GM19023 (cell line): ENCODE data around the gene CFAP58.
"Not testable (repeated sequence)": the region's sequence is repeated elsewhere in the genome, so short reads cannot be mapped to it uniquely, and the experiment has no call there.

ENCODE experiments used
- ATAC-seq: cut with Tn5 transposase; IDR thresholded peaks from one replicate; pipeline ENCODE4 v1.9.1; 2021; ENCODE audit warnings: mild to moderate bottlenecking, moderate library complexity; ENCODE audit not compliant: unreplicated experiment

The CFAP58 gene

DNA sequence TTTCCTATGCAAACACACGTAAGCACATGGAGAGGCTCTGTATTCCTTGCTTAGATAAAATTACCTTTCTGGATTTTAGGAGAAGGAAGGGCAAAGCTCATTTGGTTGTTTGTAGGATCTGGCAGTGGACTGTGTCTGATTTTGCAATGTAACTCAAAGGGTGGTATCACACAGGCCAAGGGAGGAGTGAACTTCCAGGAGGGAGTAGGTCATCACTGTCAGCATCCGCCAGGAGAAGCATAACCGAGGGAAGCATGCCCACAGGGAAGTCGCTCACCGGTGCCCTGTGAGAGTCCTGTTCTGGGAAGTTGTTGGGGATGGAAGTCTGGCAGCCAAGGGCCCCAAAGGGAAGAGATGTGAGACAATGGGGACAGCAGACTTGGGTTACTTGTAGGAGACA, 74.4 kb downstream of the CFAP58 start:
- ATAC-seq: no peak

DNA sequence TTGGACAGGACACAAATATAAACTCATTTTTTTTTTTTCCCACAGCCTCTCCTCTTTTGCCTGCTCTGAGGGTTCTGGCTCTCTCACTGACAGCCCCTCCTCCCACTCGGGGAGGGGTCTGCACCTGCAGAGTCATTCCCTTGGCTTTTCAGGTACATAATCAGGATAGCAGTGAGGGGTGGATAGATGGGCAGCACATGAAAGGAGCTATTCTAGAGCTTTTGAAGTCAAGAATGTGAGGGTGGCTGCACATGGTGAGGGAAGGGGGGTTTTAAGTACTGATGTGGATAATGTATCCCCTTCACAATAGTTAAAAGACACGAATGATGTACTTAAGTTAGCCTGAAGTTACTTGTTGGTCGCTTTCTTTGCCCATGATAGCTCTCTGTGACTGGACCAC, 76.2 kb downstream of the CFAP58 start:
- ATAC-seq: no peak

DNA sequence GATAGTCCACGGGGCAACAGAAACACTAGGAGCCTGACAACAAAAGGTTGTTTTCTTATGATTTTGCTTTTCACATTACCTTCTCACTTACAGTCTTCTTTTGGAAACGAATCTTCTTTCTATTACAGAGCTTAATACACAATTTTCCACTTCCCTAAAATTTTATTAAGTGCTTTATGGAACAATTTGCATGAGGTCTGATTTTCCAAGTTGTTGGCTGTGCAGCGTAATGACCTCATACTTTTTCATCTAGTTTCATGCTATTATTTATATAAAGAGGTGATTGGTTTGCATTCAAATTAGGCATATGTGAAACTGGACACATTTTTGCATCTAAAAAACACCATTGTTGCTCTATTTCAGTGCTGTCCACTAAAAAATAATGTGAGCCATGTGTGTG, 76.7 kb downstream of the CFAP58 start:
- ATAC-seq: no peak

DNA sequence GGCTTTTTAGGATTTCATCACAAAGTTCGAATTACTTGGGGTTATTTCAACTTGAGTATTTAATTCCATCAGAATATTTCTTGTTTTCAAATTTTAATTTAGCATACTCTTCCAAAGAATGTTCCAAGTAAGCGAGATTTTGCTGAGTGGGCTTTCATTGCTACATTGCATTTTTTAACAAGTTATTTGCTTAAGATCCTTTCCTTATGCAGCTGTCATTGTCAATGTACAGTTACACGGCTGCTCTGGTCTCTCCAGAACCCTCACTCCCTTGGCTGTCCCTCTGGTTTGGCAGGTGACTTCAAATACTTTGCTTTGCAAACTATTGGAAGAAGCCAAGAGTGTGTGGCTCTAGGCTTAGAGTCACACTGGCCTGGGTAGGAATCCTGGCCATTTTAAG, 80.0 kb downstream of the CFAP58 start:
- ATAC-seq: no peak

DNA sequence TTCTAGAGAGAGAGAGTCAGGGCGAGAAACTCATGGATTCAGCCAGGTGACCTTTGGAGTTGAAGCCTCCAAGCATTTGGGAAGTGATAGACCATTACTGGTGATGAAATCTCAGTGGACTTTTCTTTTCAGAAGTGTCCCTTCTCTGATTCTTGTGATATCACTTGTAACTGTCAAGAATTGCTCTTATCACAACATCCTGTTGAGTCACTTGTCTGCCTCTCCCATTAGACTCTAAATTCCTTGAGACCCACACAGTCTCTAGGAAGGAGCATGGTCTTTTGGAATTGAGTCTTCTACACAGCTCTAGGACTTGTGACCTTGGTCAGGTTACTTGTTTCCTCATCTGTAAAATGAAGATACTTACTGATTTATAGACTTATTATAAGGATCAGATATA, 81.0 kb downstream of the CFAP58 start:
- ATAC-seq: no peak

DNA sequence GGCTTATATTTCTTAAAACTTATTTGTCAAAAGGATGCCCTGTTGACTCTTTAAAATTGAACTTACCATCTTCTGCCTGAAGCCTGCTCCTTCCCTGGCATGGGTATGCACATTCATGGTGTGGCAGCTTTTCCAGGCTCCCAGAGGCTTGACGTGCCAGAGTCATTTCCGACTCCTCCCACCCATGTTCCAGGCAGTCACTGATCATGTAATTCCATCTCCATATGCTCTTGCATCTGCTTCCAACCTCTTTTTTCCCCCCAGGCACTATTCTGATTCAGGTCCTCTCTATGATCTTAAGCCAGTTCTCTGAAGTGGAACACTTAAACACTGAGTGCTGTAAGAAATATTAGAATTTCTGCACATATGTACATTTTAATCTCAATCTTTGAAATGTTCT, 82.2 kb downstream of the CFAP58 start:
- ATAC-seq: no peak

DNA sequence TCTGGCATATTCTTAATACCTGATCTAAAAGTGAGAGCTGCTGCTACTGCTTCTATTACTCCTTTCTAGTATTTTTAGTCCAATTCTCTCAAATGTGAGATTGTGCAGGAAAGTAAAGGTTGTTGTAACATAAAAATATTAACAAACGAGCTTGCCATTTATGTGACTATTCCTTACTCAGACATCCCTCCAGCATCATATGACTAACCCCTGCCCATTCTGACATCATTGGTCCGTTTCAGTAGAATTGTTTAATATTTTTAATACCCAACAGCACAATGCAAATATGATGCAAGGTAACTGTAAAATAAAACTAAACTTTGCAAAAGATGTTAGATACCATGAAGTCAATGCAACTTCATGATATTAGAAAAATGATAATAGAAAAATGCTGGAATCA, 83.6 kb downstream of the CFAP58 start:
- no peak for ATAC-seq

DNA sequence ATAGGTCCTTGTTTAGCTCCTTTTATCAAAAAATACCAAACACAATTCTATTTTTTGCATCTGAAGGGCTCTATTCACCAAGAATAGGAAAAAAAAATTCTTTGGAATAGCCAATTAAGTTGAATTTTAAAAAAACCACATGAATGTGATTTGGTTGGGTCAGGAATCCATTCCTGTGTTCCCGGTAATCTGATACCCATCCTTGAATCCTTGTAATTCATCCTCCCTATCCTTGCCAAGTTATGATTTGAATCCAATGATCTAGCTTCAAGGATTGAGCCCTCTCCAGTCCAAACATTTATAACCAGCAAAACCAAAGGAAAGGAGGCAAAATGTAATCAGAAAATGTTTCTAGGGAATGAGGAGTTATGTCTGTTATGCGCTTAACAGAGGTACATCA, 86.6 kb downstream of the CFAP58 start:
- ATAC-seq: no peak

DNA sequence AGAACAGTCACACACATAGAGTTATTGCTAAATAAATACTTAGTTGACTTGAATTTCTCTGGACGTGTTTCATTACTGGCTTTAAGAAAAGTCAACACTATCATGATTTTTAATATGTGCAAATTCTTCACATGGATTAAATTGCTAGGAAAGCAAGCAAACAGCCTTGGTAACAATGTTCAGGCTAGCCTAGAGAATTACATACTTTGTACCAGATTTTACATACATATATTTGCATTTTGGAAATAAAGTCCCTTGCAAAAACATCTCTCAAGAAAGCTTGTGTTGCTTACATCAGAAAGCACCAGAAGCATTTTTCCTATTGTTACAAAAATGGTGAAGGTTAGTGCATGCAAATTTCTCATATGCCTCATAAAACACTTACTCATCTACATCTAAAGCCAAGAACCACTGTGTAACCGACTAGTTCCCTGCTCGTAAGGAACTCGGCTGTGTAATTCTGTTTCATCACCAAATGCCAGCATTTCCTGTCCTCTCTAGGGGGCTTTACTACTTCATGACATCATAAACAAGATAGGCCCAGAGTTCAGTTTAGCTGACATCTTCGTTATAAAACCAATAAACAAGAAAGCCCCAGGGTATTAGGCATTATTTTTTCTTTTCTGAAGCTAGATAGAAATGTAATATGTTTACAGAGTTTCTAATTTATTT, 87.8 kb downstream of the CFAP58 start:
- no peak for ATAC-seq

DNA sequence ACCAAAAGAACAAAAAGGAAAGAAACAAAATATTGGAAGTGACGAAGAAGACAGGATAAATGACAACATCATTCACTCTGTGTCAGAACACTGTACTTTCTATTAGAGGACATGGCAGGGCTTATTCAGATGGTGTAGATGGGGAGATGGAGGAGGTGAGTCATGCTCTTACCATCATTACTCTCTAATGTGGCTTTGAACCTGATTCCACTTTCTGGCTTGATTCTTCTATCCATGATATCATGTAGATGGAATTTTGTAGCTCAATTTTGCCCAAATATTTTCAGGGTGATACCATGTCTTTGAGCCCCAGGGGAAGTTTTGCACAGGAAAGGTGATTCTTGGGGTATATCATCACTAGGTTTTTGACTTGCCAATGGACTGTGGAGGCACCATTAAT, 91.7 kb downstream of the CFAP58 start:
- ATAC-seq: no peak

DNA sequence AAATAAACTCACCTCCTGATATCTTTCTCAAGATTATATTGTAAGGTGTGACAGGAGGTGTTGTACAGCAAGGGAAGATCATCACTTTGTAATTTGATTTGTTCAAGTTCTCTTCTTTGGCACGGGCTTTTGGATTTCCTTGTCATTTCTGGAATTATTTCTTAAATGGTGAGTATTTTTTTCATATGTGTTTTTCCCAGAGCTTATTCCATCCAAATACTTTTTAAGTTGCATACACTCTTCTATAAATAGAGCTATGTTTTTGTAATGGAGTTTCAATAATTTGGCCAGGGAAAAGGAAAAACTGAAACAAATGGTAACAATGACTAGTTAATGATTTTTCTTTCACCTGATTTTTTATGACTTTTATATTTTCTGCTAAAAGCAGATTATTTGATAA, 92.5 kb downstream of the CFAP58 start:
- ATAC-seq: no peak

DNA sequence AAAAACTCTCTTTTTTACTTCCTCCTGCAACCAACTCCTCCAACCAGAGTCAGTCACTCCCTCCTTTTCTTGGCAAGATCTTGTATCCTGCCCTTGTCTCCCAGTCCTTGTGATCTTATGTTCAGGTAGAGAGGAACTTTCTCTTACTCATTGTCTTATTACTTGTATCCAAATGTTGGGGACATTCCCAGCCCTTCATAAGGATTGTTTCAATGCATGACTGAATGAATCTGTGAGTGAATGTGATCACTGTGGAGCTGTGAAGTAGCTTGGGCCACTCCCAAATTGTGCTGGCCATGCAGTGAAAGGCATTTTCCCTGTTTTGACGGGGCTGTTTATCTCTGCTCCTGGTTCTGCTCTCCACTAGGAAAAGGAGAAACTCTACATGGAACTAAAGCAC, 93.7 kb downstream of the CFAP58 start:
- no peak for ATAC-seq

DNA sequence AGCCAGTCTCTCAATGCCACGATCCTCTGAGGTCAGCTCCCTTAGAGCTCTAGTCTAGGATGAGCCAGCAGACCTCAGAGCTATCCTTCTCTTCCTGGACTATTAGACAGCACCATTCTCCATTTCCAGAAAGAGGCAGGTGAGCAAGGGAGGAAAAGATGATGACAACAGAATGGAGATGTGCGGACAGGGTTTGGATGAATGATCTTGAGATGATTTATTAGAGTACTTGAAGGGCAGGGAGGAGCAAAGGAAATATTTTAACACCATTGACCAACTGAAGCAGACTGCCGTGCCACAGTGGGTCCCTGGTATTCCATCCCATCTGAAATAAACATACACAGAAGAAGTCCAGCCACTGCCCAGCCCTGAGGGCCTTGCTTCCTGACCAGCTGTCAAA, 94.3 kb downstream of the CFAP58 start:
- no peak for ATAC-seq

DNA sequence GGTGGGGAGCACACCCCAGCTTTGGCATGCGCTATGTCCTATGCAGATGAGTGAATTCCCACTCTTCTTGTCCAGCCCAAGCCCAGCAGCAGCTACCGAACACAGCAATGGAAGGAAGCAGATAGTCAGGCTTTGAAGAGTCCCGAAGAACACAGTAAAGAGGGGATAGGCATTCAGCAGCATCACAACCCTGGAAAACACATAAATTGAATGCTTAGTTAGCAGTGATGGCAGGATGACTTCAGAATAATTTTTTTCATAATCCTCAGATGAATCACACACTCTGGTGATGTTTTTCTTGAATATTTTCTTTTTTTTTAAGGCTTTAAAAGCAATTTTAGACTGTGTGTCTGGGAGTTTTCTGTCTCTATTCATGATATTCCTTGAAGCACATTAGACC, 95.8 kb downstream of the CFAP58 start:
- ATAC-seq: no peak

DNA sequence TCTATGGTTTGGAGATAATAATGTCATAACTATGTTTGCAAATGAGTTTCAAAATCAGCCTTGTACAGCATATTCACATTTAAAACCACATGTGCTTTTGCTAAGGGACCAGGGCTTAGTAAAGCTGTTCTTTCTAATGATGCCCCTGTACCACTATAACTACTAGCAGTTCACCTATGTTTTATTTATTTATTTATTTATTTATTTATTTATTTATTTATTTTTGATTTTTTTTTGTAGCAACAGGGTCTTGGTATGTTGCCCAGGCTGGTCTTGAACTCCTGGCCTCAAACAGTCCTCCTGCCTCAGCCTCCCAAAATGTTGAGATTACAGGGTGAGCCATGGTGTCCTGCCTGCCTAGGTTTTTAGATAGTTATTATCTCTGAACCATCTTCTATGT, 96.9 kb downstream of the CFAP58 start:
- no peak for ATAC-seq

DNA sequence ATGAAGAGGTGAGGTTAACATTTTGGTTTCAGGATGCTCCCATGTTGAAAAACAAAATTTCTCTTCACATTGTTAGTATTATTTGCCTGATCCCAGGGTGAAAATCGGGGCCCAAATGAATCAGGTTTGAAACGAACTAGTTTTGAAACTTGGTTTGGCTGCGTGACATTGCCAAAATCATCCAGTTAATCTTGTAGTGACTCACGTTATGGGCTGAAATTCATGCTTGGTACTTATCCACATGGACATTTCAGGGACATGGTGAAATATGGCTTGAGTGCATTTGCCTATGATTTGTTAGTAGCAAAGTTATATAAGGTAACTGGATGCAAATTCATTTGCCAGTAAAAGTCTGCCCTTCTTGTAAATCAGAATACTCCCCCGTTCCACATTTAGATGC, 97.3 kb downstream of the CFAP58 start:
- ATAC-seq: no peak

DNA sequence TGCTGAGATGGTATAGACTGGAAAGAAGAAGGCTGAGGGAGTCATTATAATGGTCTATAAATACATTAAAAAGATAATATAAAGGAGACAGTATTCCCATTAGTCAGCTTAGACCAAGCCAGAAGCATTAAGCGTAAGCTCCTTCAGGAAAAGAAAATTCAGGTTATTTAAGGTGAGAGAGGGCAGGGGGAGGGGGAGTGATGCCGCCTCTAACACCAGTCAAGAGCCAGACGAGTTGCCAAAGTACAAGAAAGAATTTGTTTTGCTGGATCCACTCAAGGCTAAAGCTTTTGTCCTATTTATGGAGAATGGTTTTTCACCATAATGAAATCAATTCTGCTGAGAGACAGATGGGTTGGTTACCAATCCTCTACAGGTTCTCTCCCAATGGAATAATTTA, 99.3 kb downstream of the CFAP58 start:
- no peak for ATAC-seq

DNA sequence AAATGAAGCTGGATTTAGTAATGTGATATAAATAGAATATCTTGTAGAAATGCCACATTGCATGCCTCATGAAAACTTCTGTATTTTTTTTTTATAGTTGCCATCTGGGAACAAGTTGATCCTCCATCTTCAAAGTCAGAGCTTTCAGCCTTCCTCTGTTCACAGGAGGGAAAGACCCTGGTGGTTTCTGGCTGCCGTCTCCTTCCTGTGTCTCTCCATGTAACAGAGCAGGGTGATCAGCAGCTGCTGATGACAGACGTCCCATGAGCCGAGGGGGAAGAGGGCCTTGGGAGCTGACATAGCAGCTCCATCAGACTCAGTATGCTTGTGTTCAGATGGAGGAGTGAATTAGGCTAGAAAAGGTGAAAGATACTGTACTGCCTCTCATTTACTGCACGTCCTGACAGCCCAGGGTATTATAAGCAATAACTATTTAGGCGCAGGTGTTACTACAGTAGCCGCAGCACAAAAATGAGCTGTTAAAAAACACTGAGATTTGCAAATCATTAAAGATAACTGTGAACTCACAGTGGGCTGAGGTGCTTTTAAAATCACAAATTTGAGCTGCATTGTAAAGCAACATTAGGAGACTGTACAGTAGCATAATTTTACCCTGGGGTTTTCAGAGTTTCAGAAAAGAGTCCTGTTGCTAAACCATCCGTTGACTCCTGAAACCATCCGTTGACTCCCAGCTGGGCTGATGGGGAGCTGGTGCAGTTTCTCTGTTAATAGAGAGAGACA, 103.3 kb downstream of the CFAP58 start:
- no peak for ATAC-seq

DNA sequence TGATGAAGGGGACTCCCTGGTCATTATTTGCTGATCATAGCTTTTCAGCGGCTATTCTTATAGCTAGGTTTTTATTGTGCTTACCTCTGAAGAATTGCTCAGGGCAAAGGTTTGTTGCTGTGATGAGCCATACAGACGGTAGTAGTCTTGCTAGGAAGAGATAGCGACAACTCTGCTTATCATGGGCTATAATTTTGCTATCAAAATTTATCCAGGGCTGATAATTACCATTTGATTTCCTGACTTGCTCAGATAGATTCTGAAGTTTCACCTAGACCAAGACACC, 103.9 kb downstream of the CFAP58 start:
- no peak for ATAC-seq

DNA sequence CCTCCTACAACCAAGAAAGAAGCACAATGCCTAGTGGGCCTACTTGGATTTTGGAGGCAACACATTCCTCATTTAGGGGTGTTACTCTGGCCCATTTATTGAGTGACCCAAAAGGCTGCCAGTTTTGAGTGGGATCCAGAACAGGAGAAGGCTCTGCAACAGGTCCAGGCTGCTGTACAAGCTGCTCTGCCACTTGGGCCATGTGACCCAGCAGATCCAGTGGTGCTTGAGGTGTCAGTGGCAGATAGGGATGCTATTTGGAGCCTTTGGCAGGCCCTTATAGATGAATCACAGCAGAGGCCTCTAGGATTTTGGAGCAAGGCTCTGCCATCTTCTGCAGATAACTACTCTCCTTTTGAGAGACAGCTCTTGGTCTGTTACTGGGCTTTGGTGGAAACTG, 111.9 kb downstream of the CFAP58 start:
- not testable (repeated sequence) for ATAC-seq

DNA sequence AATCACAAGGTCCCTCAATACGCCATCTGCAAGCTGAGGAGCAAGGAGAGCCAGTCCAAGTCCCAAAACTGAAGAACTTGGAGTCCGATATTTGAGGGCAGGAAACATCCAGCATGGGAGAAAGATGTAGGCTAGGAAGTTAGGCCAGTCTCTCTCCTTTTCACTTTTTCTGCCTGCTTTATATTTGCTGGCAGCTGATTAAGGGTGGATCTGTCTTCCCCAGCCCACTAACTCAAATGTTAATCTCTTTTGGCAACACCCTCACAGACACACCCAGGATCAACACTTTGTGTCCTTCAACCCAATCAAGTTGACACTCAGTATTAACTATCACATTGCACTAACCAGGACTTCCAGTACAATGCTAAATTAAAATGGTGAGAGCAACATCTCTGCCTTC, 115.2 kb downstream of the CFAP58 start:
- not testable (repeated sequence) for ATAC-seq

DNA sequence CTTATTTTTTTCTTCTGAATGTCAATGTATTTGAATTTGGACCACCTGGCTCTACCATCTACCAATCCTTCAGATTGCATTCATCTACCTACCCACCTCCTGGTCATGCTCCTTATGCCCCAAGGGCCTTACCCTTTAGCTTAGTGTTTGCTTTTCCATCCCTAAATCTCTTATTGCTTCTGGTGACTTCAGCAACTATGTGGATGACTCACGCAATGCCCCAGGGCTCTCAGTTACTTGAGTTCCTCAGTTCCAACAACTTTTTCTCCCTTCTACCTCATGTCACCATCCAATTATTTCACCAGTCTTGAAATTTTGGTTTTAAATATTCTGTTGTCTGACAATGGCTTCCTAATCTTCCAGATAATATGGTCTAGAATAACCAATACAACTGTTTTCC, 118.9 kb downstream of the CFAP58 start:
- no peak for ATAC-seq
